Stimulated activated naive CD8-positive, alpha-beta T cell treated with anti-CD3 and anti-CD28 coated beads, Interleukin-15, amount 100 ng/mL, for 72 hours (primary cell): ENCODE data around the gene MUC3A.
"Not testable (repeated sequence)": the region's sequence is repeated elsewhere in the genome, so short reads cannot be mapped to it uniquely, and the experiment has no call there.

Experiments used
- ATAC-seq: fragments of 150-1000 bp; cut with Tn5 transposase; 2 replicates; pipeline ENCODE4 v1.10.0; 2021; ENCODE audit warnings: mild to moderate bottlenecking, moderate library complexity
- DNase-seq, 2 donors: peaks; one replicate each; pipeline ENCODE4 v3.0.0; 2021 to 2022
- H3K27ac Mint-ChIP-seq, 2 donors: one replicate each; pipeline ENCODE4 v1.8.0; 2022; ENCODE audit warnings: mild to moderate bottlenecking in 2 of 2, mixed read lengths in 2 of 2, moderate library complexity in 2 of 2
- H3K27me3 Mint-ChIP-seq: one replicate; pipeline ENCODE4 v1.8.0; 2022; ENCODE audit warnings: mixed read lengths
- H3K4me1 Mint-ChIP-seq: one replicate; pipeline ENCODE4 v1.8.0; 2022; ENCODE audit warnings: mild to moderate bottlenecking, mixed read lengths
- H3K4me3 Mint-ChIP-seq, 2 donors: one replicate each; pipeline ENCODE4 v1.8.0; 2022; ENCODE audit warnings: mild to moderate bottlenecking in 2 of 2, mixed read lengths in 2 of 2, moderate library complexity in 1 of 2
- H3K9me3 Mint-ChIP-seq, 2 donors: one replicate each; pipeline ENCODE4 v1.8.0; 2022; ENCODE audit warnings: mixed read lengths in 2 of 2

The MUC3A gene

DNA sequence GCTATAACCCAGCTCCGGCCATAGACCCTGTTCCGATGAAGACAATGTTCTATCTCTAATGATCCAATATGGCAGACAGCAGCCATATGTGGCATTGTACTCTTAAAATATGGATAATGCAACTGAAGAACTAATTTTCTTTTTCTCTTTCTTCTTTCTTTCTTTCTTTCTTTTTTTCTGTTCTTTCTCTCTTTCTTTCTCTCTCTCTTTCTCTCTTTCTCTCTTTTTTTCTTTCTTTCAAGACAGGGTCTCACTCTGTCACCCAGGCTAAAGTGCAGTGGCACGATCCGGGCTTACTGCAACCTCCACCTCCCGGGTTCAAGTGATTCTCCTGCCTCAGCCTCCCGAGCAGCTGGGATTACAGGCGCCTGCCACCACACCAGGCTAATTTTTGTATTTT lies 13.2 kb upstream of the MUC3A start:
- ATAC-seq, H3K27ac Mint-ChIP-seq, H3K4me3 Mint-ChIP-seq, H3K4me1 Mint-ChIP-seq, H3K27me3 Mint-ChIP-seq, DNase-seq: not testable (repeated sequence)
- H3K9me3 Mint-ChIP-seq: peaks cover 7 to 14% of the 10 kb centered on the region in 2 donors

DNA sequence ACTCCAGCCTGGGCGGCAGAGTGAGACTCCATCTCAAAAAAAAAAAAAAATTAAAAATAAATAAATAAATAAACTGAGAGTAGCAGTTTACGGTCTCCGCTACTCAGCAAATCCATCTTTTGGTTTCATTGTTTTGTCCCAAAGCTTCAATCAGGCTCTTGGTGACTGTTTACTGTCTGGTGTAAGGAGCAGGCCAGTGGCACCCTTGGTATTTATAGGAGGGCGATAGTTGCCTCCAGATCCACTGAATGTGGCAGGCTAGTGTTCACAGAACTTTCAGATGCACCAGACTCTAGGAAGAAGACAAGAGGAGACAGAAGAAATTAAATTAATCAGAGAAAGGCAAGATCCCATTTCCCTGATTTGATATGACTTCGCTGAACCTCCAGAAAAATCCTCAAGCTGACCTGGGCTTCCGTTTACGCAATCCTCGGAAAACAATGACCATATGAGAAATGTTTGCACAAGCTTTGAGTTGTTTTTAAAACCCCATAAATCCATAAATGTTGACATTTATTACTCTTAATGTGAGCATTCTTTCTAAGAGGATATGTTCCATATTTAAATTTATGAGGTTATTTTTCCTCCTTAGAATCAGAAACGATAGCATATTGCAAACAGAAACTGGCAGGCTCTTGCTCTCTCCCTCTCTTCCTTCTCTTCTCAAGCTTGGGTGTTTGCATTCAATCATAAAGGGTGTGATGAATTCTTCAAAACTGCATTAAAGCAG lies 7.1 kb upstream of the MUC3A start:
- H3K9me3 Mint-ChIP-seq: peaks cover 0 to 12% of the 10 kb centered on the region in 2 donors
- H3K27ac Mint-ChIP-seq: no peak overlapping the region
- no peak overlapping the region for H3K4me3 Mint-ChIP-seq
- H3K27me3 Mint-ChIP-seq: peaks cover 31% of the 10 kb centered on the region
- ATAC-seq (no peak), DNase-seq (no peak)
- H3K4me1 Mint-ChIP-seq: no peaks in the 10 kb centered on the region

DNA sequence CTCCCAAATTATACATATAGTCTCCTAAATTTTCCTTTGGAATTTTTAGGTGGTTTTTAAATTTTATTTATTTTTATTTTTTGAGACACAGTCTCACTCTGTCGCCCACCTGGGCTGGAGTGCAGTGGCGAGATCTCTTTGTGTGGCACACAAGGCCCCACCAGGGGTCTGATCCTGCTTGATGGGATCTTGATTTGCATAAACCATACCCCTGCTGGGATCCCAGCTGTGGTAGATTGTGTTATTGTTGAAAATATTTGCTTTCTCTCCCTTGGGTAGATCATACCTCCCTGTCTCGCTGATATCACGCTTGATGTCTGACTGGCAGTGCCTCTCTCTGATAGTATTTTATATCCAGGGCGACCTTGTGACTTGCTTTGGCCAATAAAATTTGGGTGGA lies 5.6 kb upstream of the MUC3A start:
- Mint-ChIP-seq H3K4me1 (no peaks in the 10 kb centered on the region), H3K9me3 (peaks cover 0 to 12% of the 10 kb centered on the region in 2 donors), H3K4me3 (no peak overlapping the region), H3K27me3 (peaks cover 31% of the 10 kb centered on the region), H3K27ac (no peak overlapping the region)
- no peak for DNase-seq
- no peak for ATAC-seq

DNA sequence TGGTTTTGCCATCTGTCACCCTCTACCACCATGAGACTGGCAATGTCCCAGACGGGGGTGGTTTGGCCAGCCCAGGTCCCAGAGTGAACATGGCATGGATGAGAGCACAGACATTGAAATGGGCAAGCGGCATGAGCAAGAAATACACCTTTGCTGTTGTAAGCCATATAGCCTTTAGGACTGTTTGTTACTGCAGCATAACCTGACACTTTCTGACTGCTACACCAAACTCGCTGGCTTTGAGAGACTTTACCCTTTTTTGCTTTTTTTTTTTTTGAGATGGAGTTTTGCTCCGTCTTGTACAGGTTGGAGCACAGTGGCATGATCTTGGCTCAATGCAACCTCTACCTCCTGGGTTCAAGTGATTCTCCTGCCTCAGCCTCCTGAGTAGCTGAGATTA lies 5.2 kb upstream of the MUC3A start:
- peaks cover 31% of the 10 kb centered on the region for H3K27me3 Mint-ChIP-seq
- DNase-seq: no peak
- peaks cover 0 to 7% of the 10 kb centered on the region in 2 donors for H3K9me3 Mint-ChIP-seq
- no peak overlapping the region for H3K27ac Mint-ChIP-seq
- no peaks in the 10 kb centered on the region for H3K4me1 Mint-ChIP-seq
- no peak for ATAC-seq
- no peak overlapping the region for H3K4me3 Mint-ChIP-seq

DNA sequence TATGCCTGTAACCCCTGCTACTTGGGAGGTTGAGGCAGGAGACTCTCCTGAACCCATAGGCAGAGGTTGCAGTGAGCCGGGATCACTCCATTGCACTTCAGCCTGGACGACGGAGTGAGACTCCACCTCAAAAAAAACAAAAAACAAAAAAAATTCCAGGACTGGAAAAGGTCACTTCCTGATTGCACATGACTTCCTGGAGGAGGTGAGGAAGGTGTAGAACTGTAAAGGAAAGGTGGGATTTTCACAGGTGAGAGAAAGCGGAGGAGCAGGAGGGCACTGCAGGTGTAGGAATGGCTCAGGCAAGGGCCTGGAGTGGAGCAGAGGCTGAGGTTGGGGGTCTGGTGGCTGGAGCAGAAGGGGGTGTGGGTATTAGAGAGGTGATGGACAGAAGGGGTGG lies 3.2 kb upstream of the MUC3A start:
- H3K4me1 Mint-ChIP-seq: no peaks in the 10 kb centered on the region
- H3K9me3 Mint-ChIP-seq: peaks cover 0 to 5% of the 10 kb centered on the region in 2 donors
- ATAC-seq (no peak), DNase-seq (no peak)
- peaks cover 43% of the 10 kb centered on the region for H3K27me3 Mint-ChIP-seq
- H3K27ac Mint-ChIP-seq: no peak overlapping the region
- H3K4me3 Mint-ChIP-seq: no peak overlapping the region

DNA sequence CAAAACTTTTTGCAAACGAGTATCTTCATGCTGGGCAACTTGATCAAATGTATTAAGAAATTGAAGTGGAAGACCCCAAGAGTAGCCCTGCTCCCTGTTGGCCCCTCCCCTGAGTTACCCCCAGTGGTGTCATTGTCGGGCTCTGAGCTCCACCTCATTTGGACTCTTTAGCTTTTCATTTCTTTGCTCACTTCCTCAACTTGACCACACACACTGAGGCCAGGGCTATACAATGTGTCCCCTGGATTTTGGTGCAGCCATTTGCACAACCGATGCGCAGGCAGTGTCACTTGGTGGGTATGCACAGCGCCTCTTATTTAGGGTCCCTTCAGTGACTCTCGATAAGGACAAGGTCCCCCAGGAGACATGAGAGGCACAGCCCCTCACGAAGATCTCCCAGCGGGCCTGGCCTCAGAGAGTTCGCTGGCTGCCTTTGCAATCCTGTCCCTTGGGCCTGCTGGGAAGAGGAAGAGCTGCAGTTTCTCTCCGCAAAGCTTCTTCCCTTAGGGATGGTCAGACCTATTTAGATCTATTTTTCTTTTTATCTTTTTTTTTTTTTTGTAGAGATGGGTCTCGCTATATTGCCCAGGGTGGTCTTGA lies 2.5 kb upstream of the MUC3A start:
- Mint-ChIP-seq H3K27ac (no peak overlapping the region), H3K4me1 (no peaks in the 10 kb centered on the region), H3K4me3 (no peak overlapping the region), H3K9me3 (peaks cover 0 to 5% of the 10 kb centered on the region in 2 donors), H3K27me3 (peaks cover 43% of the 10 kb centered on the region)
- no peak for ATAC-seq
- DNase-seq: no peak

DNA sequence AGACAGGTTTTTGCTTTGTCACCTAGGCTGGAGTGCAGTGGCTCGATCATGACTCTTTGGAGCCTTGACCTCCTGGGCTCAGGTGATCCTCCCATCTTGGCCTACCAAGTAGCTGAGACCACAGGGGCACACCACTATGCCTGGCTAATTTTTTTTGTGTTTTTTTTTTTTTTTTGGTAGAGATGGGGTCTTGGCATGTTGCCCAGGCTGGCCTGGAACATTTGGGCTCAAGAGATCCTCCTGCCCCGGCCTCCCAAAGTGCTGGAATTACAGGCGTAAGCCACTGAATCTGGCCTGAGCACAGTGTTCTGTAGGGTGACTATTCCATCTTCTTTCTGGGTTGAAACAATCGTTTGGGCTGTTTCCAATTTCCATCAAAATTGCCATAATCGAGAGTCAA lies 1.5 kb upstream of the MUC3A start:
- Mint-ChIP-seq H3K27ac (no peak overlapping the region), H3K27me3 (peaks cover 43% of the 10 kb centered on the region), H3K4me1 (no peaks in the 10 kb centered on the region), H3K9me3 (peaks cover 0 to 5% of the 10 kb centered on the region in 2 donors), H3K4me3 (no peak overlapping the region)
- no peak for DNase-seq
- no peak for ATAC-seq

DNA sequence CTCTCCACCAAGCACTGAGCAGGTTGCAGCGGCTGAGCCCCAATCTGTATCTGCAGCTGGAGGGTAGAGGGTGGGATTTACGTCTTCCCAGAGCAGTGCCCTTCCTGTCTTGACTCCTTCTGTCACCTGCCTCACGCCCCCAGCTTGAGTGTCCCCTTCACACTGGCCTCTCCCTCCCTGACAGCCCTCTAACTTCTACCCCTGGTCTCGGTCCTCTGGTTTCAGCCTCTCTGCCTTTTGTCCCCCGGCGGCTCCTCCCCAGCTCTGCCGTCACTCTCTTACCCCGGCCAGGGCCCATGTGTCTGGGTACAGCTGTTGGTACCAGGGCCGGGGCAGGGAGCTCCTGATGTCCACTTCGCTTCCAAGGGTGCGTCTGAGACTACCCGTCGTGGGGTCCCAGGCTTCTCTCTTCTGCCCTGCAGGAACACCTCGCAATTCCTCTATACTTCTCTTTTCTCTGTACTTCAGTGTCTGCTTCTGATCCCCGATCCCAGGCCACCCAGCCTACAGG lies 654 bp downstream of the MUC3A start:
- no peaks in the 10 kb centered on the region for H3K9me3 Mint-ChIP-seq
- no peaks in the 10 kb centered on the region for H3K4me1 Mint-ChIP-seq
- H3K27me3 Mint-ChIP-seq: peaks cover 30% of the 10 kb centered on the region
- DNase-seq: no peak
- no peak overlapping the region for H3K27ac Mint-ChIP-seq
- no peak overlapping the region for H3K4me3 Mint-ChIP-seq
- no peak for ATAC-seq

DNA sequence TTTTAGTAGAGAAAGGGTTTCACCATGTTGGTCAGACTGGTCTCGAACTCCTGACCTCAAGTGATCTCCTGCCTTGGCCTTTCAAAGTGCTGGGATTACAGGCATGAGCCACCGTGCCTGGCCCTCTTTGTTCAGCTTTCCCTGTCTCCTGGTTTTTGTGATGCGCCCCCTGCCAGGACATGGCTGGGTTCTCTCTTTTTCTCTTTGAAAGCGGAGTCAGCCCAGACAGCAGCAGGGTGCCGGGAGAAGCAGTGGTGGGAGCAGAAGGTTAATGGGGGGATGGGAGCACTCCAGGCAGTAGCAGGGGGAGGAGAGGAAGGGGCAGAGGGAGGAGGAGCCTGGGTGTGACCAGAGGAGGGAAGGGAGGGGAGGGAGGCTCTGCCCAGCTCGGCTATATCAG lies 1.8 kb downstream of the MUC3A start:
- no peaks in the 10 kb centered on the region for H3K4me1 Mint-ChIP-seq
- no peak for ATAC-seq
- H3K9me3 Mint-ChIP-seq: no peaks in the 10 kb centered on the region
- H3K27me3 Mint-ChIP-seq: peaks cover 18% of the 10 kb centered on the region
- no peak overlapping the region for H3K4me3 Mint-ChIP-seq
- DNase-seq: no peak
- H3K27ac Mint-ChIP-seq: no peak overlapping the region

DNA sequence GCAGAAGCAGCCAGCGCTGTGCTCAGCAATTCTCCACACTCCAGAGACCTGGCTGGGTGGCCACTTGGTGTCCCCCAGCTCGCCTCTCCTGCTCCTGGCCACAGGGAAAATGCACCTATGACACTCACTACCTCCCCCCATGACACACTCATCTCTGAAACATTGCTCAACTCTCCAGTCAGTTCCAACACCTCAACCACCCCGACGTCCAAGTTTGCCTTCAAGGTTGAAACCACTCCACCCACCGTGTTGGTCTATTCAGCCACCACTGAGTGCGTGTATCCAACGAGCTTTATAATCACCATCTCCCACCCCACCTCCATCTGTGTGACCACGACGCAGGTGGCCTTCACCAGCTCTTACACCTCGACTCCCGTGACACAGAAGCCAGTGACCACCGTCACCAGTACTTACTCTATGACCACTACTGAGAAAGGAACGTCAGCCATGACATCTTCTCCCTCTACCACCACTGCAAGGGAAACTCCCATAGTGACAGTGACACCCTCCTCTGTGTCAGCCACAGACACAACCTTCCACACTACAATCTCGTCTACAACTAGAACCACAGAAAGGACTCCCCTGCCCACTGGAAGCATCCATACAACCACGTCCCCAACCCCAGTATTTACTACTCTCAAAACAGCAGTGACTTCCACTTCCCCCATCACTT lies 2.7 kb downstream of the MUC3A start:
- no peak overlapping the region for H3K27ac Mint-ChIP-seq
- no peaks in the 10 kb centered on the region for H3K4me1 Mint-ChIP-seq
- no peaks in the 10 kb centered on the region for H3K9me3 Mint-ChIP-seq
- peak; percentile 65 for ATAC-seq
- no peak overlapping the region for H3K4me3 Mint-ChIP-seq
- DNase-seq: peak in 1 of 2 donors; percentile 29
- peaks cover 13% of the 10 kb centered on the region for H3K27me3 Mint-ChIP-seq

DNA sequence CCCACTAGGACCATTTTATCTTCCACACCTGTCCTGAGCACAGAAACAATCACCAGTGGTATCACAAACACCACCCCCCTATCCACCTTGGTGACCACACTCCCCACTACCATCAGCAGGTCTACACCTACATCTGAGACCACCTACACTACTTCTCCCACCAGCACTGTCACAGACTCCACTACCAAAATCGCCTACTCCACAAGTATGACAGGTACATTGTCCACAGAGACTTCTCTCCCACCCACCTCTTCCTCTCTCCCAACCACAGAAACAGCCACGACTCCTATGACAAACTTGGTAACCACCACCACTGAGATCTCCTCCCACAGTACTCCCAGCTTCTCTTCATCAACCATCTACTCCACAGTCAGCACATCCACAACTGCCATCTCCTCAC lies 3.3 kb downstream of the MUC3A start:
- DNase-seq: no peak
- peaks cover 13% of the 10 kb centered on the region for H3K27me3 Mint-ChIP-seq
- peak; percentile 31 for ATAC-seq
- no peaks in the 10 kb centered on the region for H3K4me1 Mint-ChIP-seq
- H3K4me3 Mint-ChIP-seq: no peak overlapping the region
- no peaks in the 10 kb centered on the region for H3K9me3 Mint-ChIP-seq
- H3K27ac Mint-ChIP-seq: no peak overlapping the region

DNA sequence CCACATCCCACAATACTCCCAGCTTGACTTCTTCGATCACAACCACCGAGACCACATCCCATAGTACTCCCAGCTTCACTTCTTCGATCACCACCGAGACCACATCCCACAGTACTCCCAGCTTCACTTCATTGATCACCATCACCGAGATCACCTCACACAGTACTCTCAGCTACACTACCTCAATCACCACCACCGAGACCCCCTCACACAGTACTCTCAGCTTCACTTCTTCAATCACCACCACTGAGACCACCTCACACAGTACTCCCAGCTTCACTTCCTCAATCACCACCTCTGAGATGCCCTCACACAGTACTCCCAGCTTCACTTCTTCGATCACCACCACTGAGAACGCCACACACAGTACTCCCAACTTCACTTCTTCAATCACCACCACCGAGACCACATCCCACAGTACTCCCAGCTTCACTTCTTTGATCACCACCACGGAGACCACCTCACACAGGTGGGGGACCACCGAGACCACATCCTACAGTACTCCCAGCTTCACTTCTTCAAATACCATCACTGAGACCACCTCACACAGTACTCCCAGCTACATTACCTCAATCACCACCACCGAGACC lies 8.6 kb downstream of the MUC3A start:
- Mint-ChIP-seq H3K27me3 (peaks cover 5% of the 10 kb centered on the region), H3K9me3 (no peaks in the 10 kb centered on the region), H3K4me1 (no peaks in the 10 kb centered on the region), H3K27ac (no peak overlapping the region), H3K4me3 (no peak overlapping the region)
- DNase-seq (no peak), ATAC-seq (no peak)

DNA sequence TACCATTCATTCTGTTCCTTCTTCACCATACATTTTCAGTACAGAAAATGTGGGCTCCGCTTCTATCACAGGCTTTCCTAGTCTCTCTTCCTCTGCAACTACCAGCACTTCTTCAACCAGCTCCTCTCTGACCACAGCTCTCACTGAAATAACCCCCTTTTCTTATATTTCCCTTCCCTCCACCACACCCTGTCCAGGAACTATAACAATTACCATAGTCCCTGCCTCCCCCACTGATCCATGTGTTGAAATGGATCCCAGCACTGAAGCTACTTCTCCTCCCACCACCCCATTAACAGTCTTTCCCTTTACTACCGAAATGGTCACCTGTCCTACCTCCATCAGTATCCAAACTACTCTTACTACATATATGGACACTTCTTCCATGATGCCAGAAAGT lies 10.6 kb downstream of the MUC3A start:
- ATAC-seq (no peak), DNase-seq (no peak)
- Mint-ChIP-seq H3K27me3 (peaks cover 24% of the 10 kb centered on the region), H3K4me1 (no peaks in the 10 kb centered on the region), H3K4me3 (no peak overlapping the region), H3K9me3 (no peaks in the 10 kb centered on the region), H3K27ac (no peak overlapping the region)

DNA sequence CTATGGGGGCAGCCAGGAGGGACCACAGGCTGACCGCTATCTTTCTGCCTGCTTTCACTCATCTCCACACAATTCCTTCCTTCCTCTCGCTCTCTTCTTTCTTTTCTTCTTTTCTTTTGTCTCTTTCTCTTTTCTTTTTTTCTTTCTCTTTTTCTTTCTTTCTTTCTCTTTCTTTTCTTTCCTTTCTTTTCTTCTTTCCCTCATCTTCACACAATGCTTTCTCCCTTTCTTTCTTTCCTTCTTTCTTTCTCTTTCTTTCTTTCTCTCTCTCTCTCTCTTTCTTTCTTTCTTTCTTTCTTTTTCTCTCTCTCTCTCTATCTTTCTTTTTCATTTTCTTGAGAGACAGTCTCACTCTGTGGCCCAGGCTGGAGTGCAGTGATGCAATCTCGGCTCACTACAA lies 13.2 kb downstream of the MUC3A start:
- H3K27me3 Mint-ChIP-seq: peaks cover 50% of the 10 kb centered on the region
- no peak overlapping the region for H3K4me3 Mint-ChIP-seq
- H3K4me1 Mint-ChIP-seq: peaks cover 22% of the 10 kb centered on the region
- no peak for ATAC-seq
- DNase-seq: no peak
- no peaks in the 10 kb centered on the region for H3K9me3 Mint-ChIP-seq
- H3K27ac Mint-ChIP-seq: no peak overlapping the region

DNA sequence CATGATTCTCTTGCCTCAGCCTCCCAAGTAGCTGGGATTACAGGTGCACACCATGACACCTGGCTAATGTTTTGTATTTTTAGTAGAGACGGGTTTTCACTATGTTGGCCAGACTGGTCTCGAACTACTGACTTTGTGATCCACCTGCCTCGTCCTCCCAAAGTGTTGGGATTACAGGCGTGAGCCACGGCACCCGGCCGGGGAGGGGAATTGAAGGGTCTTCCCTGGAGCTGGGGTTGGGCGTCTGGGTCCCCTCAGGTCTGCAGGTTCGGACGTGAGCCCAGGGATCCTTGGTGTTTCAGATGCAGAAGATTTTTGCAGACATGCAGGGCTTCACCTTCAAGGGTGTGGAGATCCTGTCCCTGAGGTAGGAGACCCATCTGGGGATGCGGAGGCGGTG lies 14.1 kb downstream of the MUC3A start:
- no peak overlapping the region for H3K27ac Mint-ChIP-seq
- peaks cover 59% of the 10 kb centered on the region for H3K27me3 Mint-ChIP-seq
- ATAC-seq (no peak), DNase-seq (no peak)
- no peak overlapping the region for H3K4me3 Mint-ChIP-seq
- no peaks in the 10 kb centered on the region for H3K9me3 Mint-ChIP-seq
- peaks cover 22% of the 10 kb centered on the region for H3K4me1 Mint-ChIP-seq

DNA sequence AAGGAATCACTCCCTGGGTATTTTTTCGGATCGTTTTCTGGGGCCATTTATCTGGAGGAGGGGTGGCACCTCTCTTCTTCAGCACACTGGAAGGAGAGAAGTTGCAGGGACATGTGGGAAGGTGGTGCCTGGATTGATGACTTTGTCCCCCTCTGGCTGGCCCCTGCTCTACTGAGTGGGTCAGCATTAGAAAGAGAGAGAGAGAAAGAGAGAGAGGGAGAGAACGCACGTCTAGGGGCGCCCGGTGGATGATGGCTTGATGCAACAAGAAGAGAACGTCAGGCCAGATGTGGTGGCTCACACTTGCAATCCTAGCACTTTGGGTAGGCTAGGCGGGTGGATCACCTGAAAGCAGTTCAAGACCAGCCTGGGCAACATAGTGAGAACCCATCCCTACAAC lies 14.5 kb downstream of the MUC3A start:
- Mint-ChIP-seq H3K9me3 (no peaks in the 10 kb centered on the region), H3K27ac (no peak overlapping the region), H3K4me3 (no peak overlapping the region), H3K4me1 (peaks cover 22% of the 10 kb centered on the region), H3K27me3 (peaks cover 64% of the 10 kb centered on the region)
- DNase-seq (no peak), ATAC-seq (no peak)
